ENCODE results near the gene TMEM154.
"Not testable (repeated sequence)": the region's sequence is repeated elsewhere in the genome, so short reads cannot be mapped to it uniquely, and the experiment has no call there.

The TMEM154 gene

DNA sequence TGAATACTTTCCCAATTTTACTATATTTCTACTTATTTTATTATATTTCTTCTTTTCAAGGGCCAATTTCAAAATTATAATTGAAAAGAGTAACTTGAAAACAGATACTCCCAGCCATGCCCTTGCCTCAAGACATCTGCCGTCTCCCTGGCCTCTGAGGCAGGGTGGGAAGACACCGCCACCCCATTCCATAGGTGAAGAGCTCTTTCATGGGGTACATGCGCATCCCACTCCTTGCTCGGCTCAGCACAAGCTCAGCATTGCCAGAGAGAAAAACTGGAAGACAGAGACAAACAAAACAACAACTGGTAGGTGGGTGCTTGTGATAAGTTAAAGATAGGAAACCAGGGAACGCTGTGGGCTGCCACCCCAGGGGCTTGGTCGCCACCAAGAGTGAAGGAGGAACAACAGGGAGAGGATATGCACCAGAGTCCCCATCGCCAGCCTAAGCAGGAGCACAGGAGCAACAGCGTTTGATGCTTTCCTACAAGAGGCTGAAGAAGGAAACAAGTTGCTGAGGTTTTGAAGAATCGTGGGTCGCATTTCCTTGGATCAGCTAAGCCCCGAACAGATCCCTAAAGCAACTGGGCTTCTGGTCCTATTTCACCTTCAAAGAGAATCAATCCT, 11.3 kb downstream of the TMEM154 start:
- Histone ChIP-seq H3K4me3 (ENCODE audit: insufficient read depth, low read depth, low read length) (no peak overlapping the region), H3K4me1 (ENCODE audit: control insufficient read depth, insufficient read depth, low read length) (no peaks in the 10 kb centered on the region), H3K9me3 (ENCODE audit: control insufficient read depth, low read length) (no peaks in the 10 kb centered on the region), H3K36me3 (ENCODE audit: control insufficient read depth, insufficient read depth, low read length) (no peaks in the 10 kb centered on the region), H3K27me3 (ENCODE audit: control insufficient read depth, insufficient read depth, low read length, poor library complexity, severe bottlenecking) (no peaks in the 10 kb centered on the region), H3K27ac (ENCODE audit: insufficient read depth, low read depth, low read length, poor library complexity, severe bottlenecking) (no peak overlapping the region)
- 85 to 86% methylated on average over 11 of the region's 11 CpGs for WGBS, 2 experiments

DNA sequence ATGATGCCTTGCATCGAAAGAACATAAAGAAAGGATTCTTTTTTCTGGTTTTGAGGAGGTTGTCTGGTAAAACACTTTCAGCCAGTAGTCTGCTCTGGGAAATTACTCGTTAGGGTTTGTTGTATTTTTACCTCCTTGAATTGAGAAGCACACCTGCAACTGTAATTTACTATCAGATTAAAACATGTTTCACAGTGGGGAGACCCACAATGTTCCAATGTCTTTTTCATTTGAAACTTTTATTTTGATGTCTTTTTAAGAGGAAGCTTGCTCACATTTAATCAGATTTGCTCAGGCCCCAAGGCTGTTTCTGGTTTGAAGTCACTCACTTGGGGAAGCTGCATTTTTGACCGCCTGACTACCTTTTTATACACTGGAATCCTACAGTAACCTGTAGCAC, 12.0 kb downstream of the TMEM154 start:
- Histone ChIP-seq H3K4me3 (ENCODE audit: insufficient read depth, low read depth, low read length) (no peak overlapping the region), H3K27ac (ENCODE audit: insufficient read depth, low read depth, low read length, poor library complexity, severe bottlenecking) (no peak overlapping the region), H3K9me3 (ENCODE audit: control insufficient read depth, low read length) (no peaks in the 10 kb centered on the region), H3K4me1 (ENCODE audit: control insufficient read depth, insufficient read depth, low read length) (no peaks in the 10 kb centered on the region), H3K27me3 (ENCODE audit: control insufficient read depth, insufficient read depth, low read length, poor library complexity, severe bottlenecking) (no peaks in the 10 kb centered on the region), H3K36me3 (ENCODE audit: control insufficient read depth, insufficient read depth, low read length) (no peaks in the 10 kb centered on the region)
- WGBS, 2 experiments = 95 to 98% methylated on average over 3 of the region's 3 CpGs

DNA sequence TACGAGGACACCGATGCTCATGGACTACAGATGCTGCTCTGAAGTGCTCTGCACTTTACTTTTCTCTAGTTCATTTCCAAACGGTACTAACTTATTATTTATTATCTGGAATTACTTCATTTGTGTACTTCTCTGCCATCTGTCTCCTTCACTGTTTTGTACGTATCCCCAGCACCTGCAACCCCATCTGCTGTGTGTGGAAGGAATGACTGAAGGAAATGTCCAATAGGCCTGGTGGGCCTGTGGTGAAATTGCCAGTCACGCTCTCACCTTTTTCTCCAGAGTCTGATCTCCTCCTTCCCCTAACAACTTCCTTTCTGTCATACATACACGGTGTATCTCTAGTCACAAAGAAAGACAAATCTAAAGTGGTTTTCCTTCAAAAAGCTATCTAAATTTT, 12.9 kb downstream of the TMEM154 start:
- Histone ChIP-seq H3K27ac (ENCODE audit: insufficient read depth, low read depth, low read length, poor library complexity, severe bottlenecking) (no peak overlapping the region), H3K9me3 (ENCODE audit: control insufficient read depth, low read length) (no peaks in the 10 kb centered on the region), H3K4me1 (ENCODE audit: control insufficient read depth, insufficient read depth, low read length) (no peaks in the 10 kb centered on the region), H3K36me3 (ENCODE audit: control insufficient read depth, insufficient read depth, low read length) (no peaks in the 10 kb centered on the region), H3K27me3 (ENCODE audit: control insufficient read depth, insufficient read depth, low read length, poor library complexity, severe bottlenecking) (no peaks in the 10 kb centered on the region), H3K4me3 (ENCODE audit: insufficient read depth, low read depth, low read length) (no peak overlapping the region)
- WGBS, 2 experiments = 93 to 96% methylated on average over 5 to 6 of the region's 6 CpGs

DNA sequence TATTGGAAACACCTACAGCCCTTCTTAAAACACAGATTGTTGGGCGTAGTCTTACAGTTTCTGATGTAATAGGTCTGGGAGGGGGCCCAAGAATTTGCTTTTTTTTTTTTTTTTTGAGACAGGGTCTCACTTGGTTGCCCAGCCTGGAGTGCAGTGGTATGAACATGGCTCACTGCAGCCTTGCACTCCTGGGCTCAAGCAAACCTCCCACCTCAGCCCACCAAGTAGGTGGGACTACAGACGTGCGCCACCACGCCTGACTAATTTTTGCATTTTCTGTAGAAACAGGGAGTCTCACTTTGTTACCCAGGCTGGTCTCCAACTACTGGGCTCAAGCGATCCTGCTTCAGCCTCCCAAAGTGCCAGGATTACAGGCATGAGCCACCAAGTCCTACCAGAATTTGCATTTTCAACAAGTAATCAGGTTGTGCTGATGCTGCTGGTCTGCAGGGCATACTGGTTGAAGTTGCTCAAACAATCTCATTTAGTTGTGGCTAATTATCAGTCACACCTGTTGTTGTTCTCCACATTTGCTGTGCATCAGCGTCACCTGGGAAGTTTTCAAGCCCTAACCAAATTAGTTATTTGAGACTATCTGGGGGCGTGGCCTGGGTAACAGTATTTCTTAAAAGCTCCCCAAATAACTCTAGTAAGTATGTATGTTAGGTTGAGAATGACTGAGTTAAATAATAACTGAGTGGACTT, 14.0 kb downstream of the TMEM154 start:
- H3K36me3 ChIP-seq (ENCODE audit: control insufficient read depth, insufficient read depth, low read length) = no peaks in the 10 kb centered on the region
- 86 to 92% methylated on average over 7 of the region's 7 CpGs for WGBS, 2 experiments
- H3K27ac ChIP-seq (ENCODE audit: insufficient read depth, low read depth, low read length, poor library complexity, severe bottlenecking) = no peak overlapping the region
- H3K9me3 ChIP-seq (ENCODE audit: control insufficient read depth, low read length) = no peaks in the 10 kb centered on the region
- no peaks in the 10 kb centered on the region for H3K4me1 ChIP-seq (ENCODE audit: control insufficient read depth, insufficient read depth, low read length)
- no peaks in the 10 kb centered on the region for H3K27me3 ChIP-seq (ENCODE audit: control insufficient read depth, insufficient read depth, low read length, poor library complexity, severe bottlenecking)
- H3K4me3 ChIP-seq (ENCODE audit: insufficient read depth, low read depth, low read length) = no peak overlapping the region

DNA sequence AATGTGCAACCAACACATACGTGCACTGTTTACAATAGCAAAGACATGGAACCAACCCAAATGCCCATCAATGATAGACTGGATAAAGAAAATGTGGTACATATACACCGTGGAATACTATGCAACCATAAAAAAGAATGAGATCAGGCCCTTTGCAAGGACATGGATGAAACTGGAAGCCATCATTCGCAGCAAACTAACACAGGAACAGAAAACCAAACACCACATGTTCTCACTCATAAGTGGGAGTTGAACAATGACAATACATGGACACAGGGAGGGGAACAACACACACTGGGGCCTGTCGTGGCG, 15.8 kb downstream of the TMEM154 start:
- H3K27me3 ChIP-seq (ENCODE audit: control insufficient read depth, insufficient read depth, low read length, poor library complexity, severe bottlenecking); H3K27ac ChIP-seq (ENCODE audit: insufficient read depth, low read depth, low read length, poor library complexity, severe bottlenecking); H3K4me1 ChIP-seq (ENCODE audit: control insufficient read depth, insufficient read depth, low read length); H3K36me3 ChIP-seq (ENCODE audit: control insufficient read depth, insufficient read depth, low read length); H3K4me3 ChIP-seq (ENCODE audit: insufficient read depth, low read depth, low read length); H3K9me3 ChIP-seq (ENCODE audit: control insufficient read depth, low read length): not testable (repeated sequence)
- WGBS, 2 experiments = 88 to 92% methylated on average over 4 of the region's 5 CpGs

DNA sequence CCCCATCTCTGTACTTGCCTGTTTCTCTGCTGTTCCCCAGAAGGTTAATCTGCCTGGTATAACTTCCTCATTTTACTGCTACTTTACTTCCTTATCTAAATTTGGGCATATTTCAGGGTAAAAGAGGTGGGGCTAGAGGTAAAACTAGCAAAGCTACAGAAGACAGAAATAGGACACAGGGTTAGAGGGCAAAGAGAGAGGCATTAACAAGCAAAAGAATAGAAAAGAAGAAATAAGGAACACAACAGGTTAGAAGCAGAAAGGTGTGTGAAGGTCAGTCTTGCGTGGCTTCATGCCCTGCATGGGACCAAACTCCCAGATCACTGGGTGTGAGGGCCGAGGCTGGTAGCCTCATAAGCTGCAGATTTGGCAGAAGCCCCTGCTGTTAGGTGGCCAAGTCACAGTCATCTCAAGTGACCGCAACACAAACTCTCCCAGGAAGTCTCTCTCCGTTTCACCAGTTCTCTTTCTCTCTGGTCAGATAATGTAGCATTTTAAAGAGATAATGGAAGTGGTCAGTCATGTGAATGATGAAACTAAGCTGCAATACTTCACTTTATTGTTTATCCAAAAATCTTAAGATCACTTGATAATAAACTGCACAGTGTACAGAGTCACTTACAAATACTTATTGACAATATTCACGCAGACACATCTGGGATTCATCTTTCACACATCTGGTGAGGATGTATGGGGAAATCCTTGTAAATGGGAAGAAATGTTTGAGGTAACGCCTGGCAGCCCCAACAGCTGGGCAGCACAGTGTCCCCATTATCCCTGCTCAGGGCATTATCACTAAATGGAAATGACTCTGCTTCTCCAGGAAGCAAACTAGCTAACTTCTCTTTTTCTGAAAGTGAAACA, 16.4 kb downstream of the TMEM154 start:
- Histone ChIP-seq H3K27me3 (ENCODE audit: control insufficient read depth, insufficient read depth, low read length, poor library complexity, severe bottlenecking) (no peaks in the 10 kb centered on the region), H3K4me1 (ENCODE audit: control insufficient read depth, insufficient read depth, low read length) (no peaks in the 10 kb centered on the region), H3K27ac (ENCODE audit: insufficient read depth, low read depth, low read length, poor library complexity, severe bottlenecking) (no peak overlapping the region), H3K36me3 (ENCODE audit: control insufficient read depth, insufficient read depth, low read length) (no peaks in the 10 kb centered on the region), H3K4me3 (ENCODE audit: insufficient read depth, low read depth, low read length) (no peak overlapping the region), H3K9me3 (ENCODE audit: control insufficient read depth, low read length) (peaks cover under 1% of the 10 kb centered on the region)
- WGBS, 2 experiments = 93 to 97% methylated on average over 5 to 6 of the region's 6 CpGs

DNA sequence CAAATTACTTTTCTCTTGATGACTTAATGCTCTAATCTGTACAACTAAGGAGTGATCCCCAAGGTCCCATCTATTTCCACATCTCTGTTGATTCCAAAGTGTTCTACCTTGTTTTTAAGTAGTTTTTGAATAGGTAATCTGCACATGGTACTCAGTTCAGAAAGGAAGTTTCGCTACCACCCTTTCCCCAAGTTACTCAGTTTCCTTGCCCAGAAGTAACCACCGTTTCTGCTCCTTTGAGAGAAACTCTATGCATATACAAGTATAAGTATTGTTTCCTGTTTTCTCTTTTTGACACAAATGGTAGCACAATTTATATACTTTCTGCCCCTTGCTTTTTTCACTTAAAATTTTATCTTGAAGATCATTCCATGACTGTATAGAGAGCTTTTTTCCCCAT, 18.1 kb downstream of the TMEM154 start:
- no peaks in the 10 kb centered on the region for H3K27me3 ChIP-seq (ENCODE audit: control insufficient read depth, insufficient read depth, low read length, poor library complexity, severe bottlenecking)
- 100% methylated on average over 2 of the region's 2 CpGs for WGBS, 2 experiments
- no peak overlapping the region for H3K27ac ChIP-seq (ENCODE audit: insufficient read depth, low read depth, low read length, poor library complexity, severe bottlenecking)
- no peaks in the 10 kb centered on the region for H3K36me3 ChIP-seq (ENCODE audit: control insufficient read depth, insufficient read depth, low read length)
- H3K4me1 ChIP-seq (ENCODE audit: control insufficient read depth, insufficient read depth, low read length) = no peaks in the 10 kb centered on the region
- peaks cover 5% of the 10 kb centered on the region for H3K9me3 ChIP-seq (ENCODE audit: control insufficient read depth, low read length)
- H3K4me3 ChIP-seq (ENCODE audit: insufficient read depth, low read depth, low read length) = no peak overlapping the region

DNA sequence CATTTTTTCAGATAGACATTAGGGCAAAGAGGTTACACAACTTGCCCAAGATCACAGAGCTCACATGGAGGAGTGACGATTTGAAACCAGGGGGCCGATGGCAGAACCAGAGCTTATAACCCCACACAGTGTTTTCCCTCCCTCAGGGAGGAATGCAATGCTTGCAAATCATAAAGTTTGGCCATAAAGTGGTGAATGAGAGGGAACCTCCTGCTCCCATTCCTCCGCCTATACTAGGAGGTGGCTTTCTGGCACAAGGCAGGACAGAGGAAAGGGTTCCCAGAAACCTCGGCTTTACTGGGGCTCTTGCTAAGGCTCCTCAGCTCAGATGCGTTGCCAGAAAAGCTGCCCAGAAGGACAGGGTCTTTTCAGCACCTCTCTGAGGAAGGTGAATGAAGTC, 19.3 kb downstream of the TMEM154 start:
- 79 to 85% methylated on average over 5 of the region's 5 CpGs for WGBS, 2 experiments
- Histone ChIP-seq H3K4me3 (ENCODE audit: insufficient read depth, low read depth, low read length) (no peak overlapping the region), H3K4me1 (ENCODE audit: control insufficient read depth, insufficient read depth, low read length) (no peaks in the 10 kb centered on the region), H3K36me3 (ENCODE audit: control insufficient read depth, insufficient read depth, low read length) (no peaks in the 10 kb centered on the region), H3K27ac (ENCODE audit: insufficient read depth, low read depth, low read length, poor library complexity, severe bottlenecking) (no peak overlapping the region), H3K27me3 (ENCODE audit: control insufficient read depth, insufficient read depth, low read length, poor library complexity, severe bottlenecking) (no peaks in the 10 kb centered on the region), H3K9me3 (ENCODE audit: control insufficient read depth, low read length) (peaks cover 5% of the 10 kb centered on the region)

DNA sequence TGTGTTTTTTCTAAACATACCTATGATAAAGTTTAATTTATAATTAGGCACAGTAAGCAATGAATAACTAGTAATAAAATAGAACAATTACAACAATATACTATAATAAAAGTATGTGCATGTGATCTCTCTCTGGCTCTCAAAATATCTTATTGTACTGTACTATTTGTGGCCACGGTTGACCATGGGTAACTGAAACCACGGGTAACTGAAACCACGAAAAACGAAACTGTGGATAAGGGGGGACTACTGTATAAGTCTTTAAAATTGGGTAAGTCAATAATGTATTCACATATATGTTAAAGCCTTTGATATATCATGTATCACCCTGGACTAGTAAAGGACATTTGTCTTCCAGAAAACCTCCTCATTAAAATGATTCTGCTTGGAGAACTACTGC, 20.0 kb downstream of the TMEM154 start:
- Histone ChIP-seq H3K27me3 (ENCODE audit: control insufficient read depth, insufficient read depth, low read length, poor library complexity, severe bottlenecking) (no peaks in the 10 kb centered on the region), H3K36me3 (ENCODE audit: control insufficient read depth, insufficient read depth, low read length) (no peaks in the 10 kb centered on the region), H3K9me3 (ENCODE audit: control insufficient read depth, low read length) (peaks cover 5% of the 10 kb centered on the region), H3K4me3 (ENCODE audit: insufficient read depth, low read depth, low read length) (no peak overlapping the region), H3K27ac (ENCODE audit: insufficient read depth, low read depth, low read length, poor library complexity, severe bottlenecking) (no peak overlapping the region), H3K4me1 (ENCODE audit: control insufficient read depth, insufficient read depth, low read length) (no peaks in the 10 kb centered on the region)
- 98 to 100% methylated on average over 2 to 4 of the region's 4 CpGs for WGBS, 2 experiments

DNA sequence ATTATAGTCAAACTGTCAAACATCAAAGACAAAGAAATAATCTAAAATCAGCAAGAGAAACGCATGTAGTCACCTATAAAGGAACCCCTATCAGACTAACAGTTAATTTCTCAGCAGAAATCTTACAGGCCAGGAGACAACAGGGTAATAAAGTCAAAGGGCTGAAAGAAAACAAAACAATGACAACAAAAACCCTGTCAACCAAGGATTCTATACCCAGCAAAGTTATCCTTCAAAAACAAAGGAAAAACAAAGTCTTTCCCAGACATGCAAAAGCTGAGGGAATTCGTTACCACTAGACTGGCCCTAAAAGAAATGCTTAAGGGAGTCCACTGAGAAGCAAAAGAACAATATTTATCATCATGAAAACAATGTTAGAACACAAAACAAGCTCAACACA, 22.1 kb downstream of the TMEM154 start:
- H3K4me3 ChIP-seq (ENCODE audit: insufficient read depth, low read depth, low read length) = no peak overlapping the region
- H3K36me3 ChIP-seq (ENCODE audit: control insufficient read depth, insufficient read depth, low read length) = no peaks in the 10 kb centered on the region
- 71 to 91% methylated on average over 2 of the region's 2 CpGs for WGBS, 2 experiments
- H3K27me3 ChIP-seq (ENCODE audit: control insufficient read depth, insufficient read depth, low read length, poor library complexity, severe bottlenecking) = no peaks in the 10 kb centered on the region
- H3K27ac ChIP-seq (ENCODE audit: insufficient read depth, low read depth, low read length, poor library complexity, severe bottlenecking) = no peak overlapping the region
- no peaks in the 10 kb centered on the region for H3K4me1 ChIP-seq (ENCODE audit: control insufficient read depth, insufficient read depth, low read length)
- H3K9me3 ChIP-seq (ENCODE audit: control insufficient read depth, low read length) = peaks cover 5% of the 10 kb centered on the region
